Astrocyte of the spinal cord (primary cell): ENCODE measurements around the gene MCUB.

Source experiments
- DNase-seq: peaks from one replicate; pipeline ENCODE4 v3.0.0; 2011; ENCODE audit warnings: low read depth, low spot score
- H3K4me3 ChIP-seq: 2 replicates; pipeline ENCODE4 v1.5.1; 2011; ENCODE audit warnings: low read depth, mild to moderate bottlenecking, low read length, moderate library complexity
- CTCF ChIP-seq: IDR thresholded peaks from 2 replicates; pipeline ENCODE4 v1.5.1; 2012; ENCODE audit warnings: low read depth, mild to moderate bottlenecking, low read length, inconsistent platforms
- in situ Hi-C: cut with HindIII; loops from 2 replicates; pipeline ENCODE4 v1.10.0; 2017; ENCODE audit warnings: low sequenced_read_pairs

MCUB gene

GRCh38 chr4:109702950-109703663 is 143.1 kb downstream of the MCUB start, which contains the start of gene CASP6:
TSS of gene CASP6 (minus strand) at chr4:109703445. CDS start at chr4:109703395, 50 bp downstream.
- peak; percentile 76 for DNase-seq
- peak; percentile 72 for TF ChIP-seq CTCF
- in situ Hi-C loops = no loop called here
- peak within 1 kb of the TSS; percentile 78 for H3K4me3 ChIP-seq

- peak overlapping the region; percentile 78 for H3K4me3 ChIP-seq
- no peak for TF ChIP-seq CTCF
These were observed 143.8 kb downstream of the MCUB start for GRCh38 chr4:109703664-109704361.

GRCh38 chr4:109708435-109708834 is 148.4 kb downstream of the MCUB start:
- H3K4me3 ChIP-seq = no peak overlapping the region
- in situ Hi-C loops = no loop called here
- DNase-seq = no peak
- TF ChIP-seq CTCF = no peak

More at GRCh38 chr4:109703664-109704361, 143.8 kb downstream of the MCUB start:
- no peak for DNase-seq
- in situ Hi-C loops = no loop called here

- no peak for TF ChIP-seq CTCF
- DNase-seq = no peak
- H3K4me3 ChIP-seq = no peak overlapping the region
- in situ Hi-C loops = no loop called here
These were observed 148.9 kb downstream of the MCUB start for GRCh38 chr4:109708990-109709389.

GRCh38 chr4:109713500-109713899 is 153.5 kb downstream of the MCUB start:
- H3K4me3 ChIP-seq = no peak overlapping the region
- in situ Hi-C loops = no loop called here
- no peak for TF ChIP-seq CTCF
- DNase-seq = no peak

- DNase-seq = no peak
- no peak overlapping the region for H3K4me3 ChIP-seq
- in situ Hi-C loops = no loop called here
- TF ChIP-seq CTCF = no peak
These were observed 158.7 kb downstream of the MCUB start for GRCh38 chr4:109718759-109719158.
